Gastrocnemius medialis (tissue), 4 donors: ENCODE measurements around the gene C2orf69. TPM values are rescaled to one million over a fixed set of nuclear protein-coding genes. Genes with fewer than 3 reads are reported as not detected.
"Not testable (repeated sequence)": the region's sequence is repeated elsewhere in the genome, so short reads cannot be mapped to it uniquely, and the experiment has no call there.

Source experiments
- ATAC-seq, 2 donors: fragments of 150-250 bp; one replicate each; pipeline ENCODE4 v1.9.1; 2016
- DNase-seq, 2 donors: peaks; one replicate each; pipeline ENCODE4 v3.0.0-alpha.2; 2019
- H3K27ac ChIP-seq, 4 donors: fragments of 200-600 bp; sonication (generic); 1 replicate in 1 of 4; 2 replicates in 3 of 4; pipeline ENCODE4 v1.5.1; 2016 to 2018; ENCODE audit warnings: mild to moderate bottlenecking in 2 of 4, moderate library complexity in 1 of 4
- H3K27me3 ChIP-seq, 3 donors: fragments of 200-600 bp; sonication (generic) in 2 of 3; 1 replicate in 1 of 3; 2 replicates in 2 of 3; pipeline versions ENCODE4 v1.5.1 to v1.6.0; 2016 to 2019; ENCODE audit warnings: mild to moderate bottlenecking in 1 of 3, moderate library complexity in 1 of 3
- H3K36me3 ChIP-seq, 2 donors: fragments of 200-600 bp; sonication (generic) in 1 of 2; one replicate each; pipeline ENCODE4 v1.5.1; 2017 to 2018
- H3K4me1 ChIP-seq, 2 donors: fragments of 200-600 bp; sonication (generic) in 1 of 2; one replicate each; pipeline ENCODE4 v1.5.1; 2016 to 2017; ENCODE audit warnings: mild to moderate bottlenecking in 2 of 2
- H3K4me3 ChIP-seq, 4 donors: fragments of 200-600 bp; sonication (generic) in 3 of 4; 1 replicate in 1 of 4; 2 replicates in 3 of 4; pipeline ENCODE4 v1.5.1; 2016 to 2019; ENCODE audit warnings: mild to moderate bottlenecking in 2 of 4
- H3K9me3 ChIP-seq, 3 donors: fragments of 200-600 bp; sonication (generic) in 2 of 3; 1 replicate in 1 of 3; 2 replicates in 2 of 3; pipeline ENCODE4 v1.5.1; 2016 to 2019
- CTCF ChIP-seq, 5 experiments: fragments of 450-650 bp in 3 of 5; fragments of 200-600 bp in 2 of 5; sonication (generic) in 2 of 5; IDR thresholded peaks in 4 of 5; conservative IDR thresholded peaks in 1 of 5; 1 replicate in 4 of 5; 2 replicates in 1 of 5; pipeline ENCODE4 v1.5.1; 2016 to 2019; ENCODE audit warnings: antibody characterized with exemption in 5 of 5, mild to moderate bottlenecking in 3 of 5, moderate library complexity in 3 of 5
- POLR2A ChIP-seq, 2 donors: fragments of 450-650 bp; IDR thresholded peaks; one replicate each; pipeline ENCODE4 v1.6.1; 2017; ENCODE audit warnings: antibody characterized with exemption in 2 of 2, mild to moderate bottlenecking in 2 of 2, moderate library complexity in 2 of 2
- in situ Hi-C, 4 donors: fragments of 200-750 bp; cut with MboI; loops; one replicate each; pipeline versions ENCODE4 v1.15.0 to v1.8.0; 2017; ENCODE audit warnings: low sequenced_read_pairs in 4 of 4
- intact Hi-C: fragments of 100-400 bp; cut with DNase I; formaldehyde crosslinking; loops from one replicate; pipeline ENCODE4 v1.15.1; 2023; ENCODE audit warnings: low total_unique reads
- total RNA-seq, 4 donors: library from RNA; depleted of rRNA; stranded (reverse); fragments of >200 nt; gene quantifications; one replicate each; pipeline versions ENCODE4 v1.1.0 to v1.2.3, GENCODE V29; 2016

Gene C2orf69
- total RNA-seq, 4 donors from 2014 or later, result 5.5 to 11.4 (median 9.3) TPM

- Histone ChIP-seq H3K4me1 (peaks cover 15 to 32% of the 10 kb centered on the region in 2 donors), H3K9me3 (no peaks in the 10 kb centered on the region), H3K4me3 (peak overlapping the region; percentile 89 to 99 (median 90)), H3K36me3 (peaks cover 0 to 6% of the 10 kb centered on the region in 2 donors), H3K27me3 (no peaks in the 10 kb centered on the region), H3K27ac (peak overlapping the region; percentile 96 to 100 (median 96))
- TF ChIP-seq POLR2A (IDR thresholded peaks at IDR 0.05), result no peak
- TF ChIP-seq CTCF (IDR thresholded peaks at IDR 0.05 in 4 of 5, conservative IDR thresholded peaks at IDR 0.05 in 1 of 5), result no peak
- no peak for DNase-seq
- in situ Hi-C loops, result no loop called here
- intact Hi-C loops, result loop anchor here (1.0 to 5.0 kb wide), 3 partner anchors 43 to 395 kb away; partner anchors contain the start of genes FTCDNL1, MAIP1, SPATS2L and TYW5
- ATAC-seq, result no peak
Observed at GRCh38 chr2:199911877-199912161, 726 bp downstream of the C2orf69 start.

- in situ Hi-C loops, DNase-seq, H3K36me3 ChIP-seq, H3K27me3 ChIP-seq, ATAC-seq, H3K9me3 ChIP-seq: not testable (repeated sequence)
- Histone ChIP-seq H3K4me1 (peaks cover 15 to 32% of the 10 kb centered on the region in 2 donors), H3K27ac (peak overlapping the region; percentile 96 to 100 (median 96)), H3K4me3 (peak overlapping the region; percentile 89 to 99 (median 90))
- intact Hi-C loops, result loop anchor here (5.0 kb wide), 1 partner anchor 395 kb away; the partner anchor contains the start of gene SPATS2L
Observed at GRCh38 chr2:199912553-199913114, 1.5 kb downstream of the C2orf69 start.

DNA sequence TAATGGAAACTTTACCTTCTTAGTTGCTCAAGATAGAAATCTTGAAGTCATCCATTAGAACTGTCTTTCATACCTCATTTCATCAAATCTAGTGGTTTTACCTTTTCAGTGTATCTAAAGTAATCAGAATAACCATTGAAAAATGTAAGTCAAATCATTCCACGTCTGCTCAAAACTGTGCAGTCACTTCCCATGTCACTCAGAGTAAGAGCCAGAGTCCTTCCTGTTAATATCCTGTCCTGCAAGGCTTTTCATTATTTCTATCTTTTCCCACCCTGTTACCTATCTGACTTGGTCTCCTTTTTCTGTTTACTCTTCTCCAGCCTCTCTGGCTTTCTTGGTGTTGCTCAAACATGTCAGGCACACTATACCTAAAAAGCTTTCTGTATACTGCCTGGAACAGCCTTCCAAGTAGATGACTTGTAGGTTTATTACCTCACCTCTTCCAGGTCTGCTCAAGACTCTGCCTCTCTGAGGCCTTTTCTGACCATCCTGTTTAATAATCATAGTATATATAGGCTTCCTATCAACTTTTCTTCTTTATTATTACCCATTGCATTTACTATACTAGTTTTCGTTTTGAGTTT lies 3.4 kb downstream of the C2orf69 start:
- DNase-seq, result no peak
- intact Hi-C loops, result loop anchor here (5.0 kb wide), 1 partner anchor 393 kb away; the partner anchor contains the start of gene SPATS2L

GRCh38 chr2:199916980-199917379 lies 5.9 kb downstream of the C2orf69 start:
- DNase-seq, result no peak
- Histone ChIP-seq H3K4me1 (peaks cover 15 to 25% of the 10 kb centered on the region in 2 donors), H3K27ac (no peak overlapping the region), H3K4me3 (no peak overlapping the region), H3K36me3 (peaks cover 0 to 23% of the 10 kb centered on the region in 2 donors), H3K9me3 (no peaks in the 10 kb centered on the region), H3K27me3 (no peaks in the 10 kb centered on the region)
- in situ Hi-C loops, result no loop called here
- intact Hi-C loops, result no loop called here
- no peak for TF ChIP-seq POLR2A (IDR thresholded peaks at IDR 0.05)
- no peak for TF ChIP-seq CTCF (IDR thresholded peaks at IDR 0.05 in 4 of 5, conservative IDR thresholded peaks at IDR 0.05 in 1 of 5)
- ATAC-seq, result no peak

More for the DNA sequence above, 3.4 kb downstream of the C2orf69 start:
- no peak for TF ChIP-seq POLR2A (IDR thresholded peaks at IDR 0.05)
- TF ChIP-seq CTCF (IDR thresholded peaks at IDR 0.05 in 4 of 5, conservative IDR thresholded peaks at IDR 0.05 in 1 of 5), result no peak
- Histone ChIP-seq H3K27ac (peak overlapping the region in 2 of 4 donors; percentile 9 to 21), H3K4me1 (peaks cover 15 to 32% of the 10 kb centered on the region in 2 donors), H3K4me3 (no peak overlapping the region), H3K36me3 (peaks cover 0 to 22% of the 10 kb centered on the region in 2 donors), H3K9me3 (no peaks in the 10 kb centered on the region), H3K27me3 (no peaks in the 10 kb centered on the region)
- in situ Hi-C loops, result no loop called here
- no peak for ATAC-seq

GRCh38 chr2:199922856-199923255 lies 11.8 kb downstream of the C2orf69 start:
- peaks cover 0 to 4% of the 10 kb centered on the region in 2 donors for H3K4me1 ChIP-seq
- peaks cover 0 to 18% of the 10 kb centered on the region in 2 donors for H3K36me3 ChIP-seq
- H3K27me3 ChIP-seq, result no peaks in the 10 kb centered on the region
- no peak for ATAC-seq
- no peaks in the 10 kb centered on the region for H3K9me3 ChIP-seq
- intact Hi-C loops, result no loop called here
- TF ChIP-seq CTCF (IDR thresholded peaks at IDR 0.05 in 4 of 5, conservative IDR thresholded peaks at IDR 0.05 in 1 of 5), result no peak
- TF ChIP-seq POLR2A (IDR thresholded peaks at IDR 0.05), result no peak
- in situ Hi-C loops, result no loop called here
- H3K27ac ChIP-seq, result no peak overlapping the region
- H3K4me3 ChIP-seq, result no peak overlapping the region
- no peak for DNase-seq
